Uterus (tissue), 2 donors: Measurements from ENCODE around the gene NPAS1.

Experiments used
- POLR2A ChIP-seq, 2 donors: fragments of 450-650 bp; IDR thresholded peaks; one replicate each; pipeline ENCODE4 v1.6.1; 2016; ENCODE audit warnings: antibody characterized with exemption in 2 of 2, mild to moderate bottlenecking in 1 of 2, moderate library complexity in 1 of 2
- TF ChIP-seq, protein P1 (sequence below), 4 experiments: fragments of 200-600 bp in 2 of 4; fragments of 450-650 bp in 2 of 4; sonication (generic) in 2 of 4; IDR thresholded peaks; one replicate each; pipeline ENCODE4 v1.5.1; 2016 to 2019; ENCODE audit warnings: antibody characterized with exemption in 4 of 4, mild to moderate bottlenecking in 2 of 4, moderate library complexity in 1 of 4

DNA sequence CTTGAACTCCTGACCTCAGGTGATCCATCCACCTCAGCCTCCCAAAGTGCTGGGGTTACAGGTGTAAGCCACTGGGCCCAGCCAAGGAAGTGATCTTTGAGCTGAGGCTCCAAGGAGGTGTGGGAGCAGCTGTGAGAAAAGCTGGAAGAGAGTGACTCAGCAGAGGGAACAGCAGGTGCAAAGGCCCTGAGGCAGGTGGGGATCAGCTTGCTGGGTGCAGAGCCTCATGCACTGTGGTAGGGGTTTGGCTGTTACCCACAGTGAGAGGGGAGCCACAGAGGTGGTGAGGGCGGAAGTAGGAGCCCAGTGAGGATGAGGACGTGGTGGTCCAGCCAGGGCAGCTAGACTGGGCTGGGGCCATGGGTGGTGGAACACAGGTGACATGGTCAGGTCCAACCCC, 6.5 kb downstream of the NPAS1 start:
- TF ChIP-seq, protein P1, sequence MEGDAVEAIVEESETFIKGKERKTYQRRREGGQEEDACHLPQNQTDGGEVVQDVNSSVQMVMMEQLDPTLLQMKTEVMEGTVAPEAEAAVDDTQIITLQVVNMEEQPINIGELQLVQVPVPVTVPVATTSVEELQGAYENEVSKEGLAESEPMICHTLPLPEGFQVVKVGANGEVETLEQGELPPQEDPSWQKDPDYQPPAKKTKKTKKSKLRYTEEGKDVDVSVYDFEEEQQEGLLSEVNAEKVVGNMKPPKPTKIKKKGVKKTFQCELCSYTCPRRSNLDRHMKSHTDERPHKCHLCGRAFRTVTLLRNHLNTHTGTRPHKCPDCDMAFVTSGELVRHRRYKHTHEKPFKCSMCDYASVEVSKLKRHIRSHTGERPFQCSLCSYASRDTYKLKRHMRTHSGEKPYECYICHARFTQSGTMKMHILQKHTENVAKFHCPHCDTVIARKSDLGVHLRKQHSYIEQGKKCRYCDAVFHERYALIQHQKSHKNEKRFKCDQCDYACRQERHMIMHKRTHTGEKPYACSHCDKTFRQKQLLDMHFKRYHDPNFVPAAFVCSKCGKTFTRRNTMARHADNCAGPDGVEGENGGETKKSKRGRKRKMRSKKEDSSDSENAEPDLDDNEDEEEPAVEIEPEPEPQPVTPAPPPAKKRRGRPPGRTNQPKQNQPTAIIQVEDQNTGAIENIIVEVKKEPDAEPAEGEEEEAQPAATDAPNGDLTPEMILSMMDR (IDR thresholded peaks at IDR 0.05): no peak
- no peak for TF ChIP-seq POLR2A (IDR thresholded peaks at IDR 0.05)
